NOMO-1 treated with dmso at 0.1 percent for 144 hours (cell line): ENCODE measurements around the gene XAGE3.
"Not testable (repeated sequence)": the region's sequence is repeated elsewhere in the genome, so short reads cannot be mapped to it uniquely, and the experiment has no call there.

Source experiments
- DNase-seq: peaks from one replicate; lab custom pipeline; 2025; ENCODE audit not compliant: unreplicated experiment; lab: John Stamatoyannopoulos, UW

Gene XAGE3

GRCh38 chrX:52843619-52844018 lies 24.3 kb downstream of the XAGE3 start:
- DNase-seq = not testable (repeated sequence)

- DNase-seq = no peak
Measured at GRCh38 chrX:52839137-52839536, 28.7 kb downstream of the XAGE3 start.

GRCh38 chrX:52830551-52830950 lies 37.3 kb downstream of the XAGE3 start:
- no peak for DNase-seq

GRCh38 chrX:52824608-52825007 lies 43.3 kb downstream of the XAGE3 start:
- no peak for DNase-seq

GRCh38 chrX:52821079-52821760 lies 46.7 kb downstream of the XAGE3 start:
- DNase-seq = no peak

GRCh38 chrX:52819788-52820187 lies 48.1 kb downstream of the XAGE3 start:
- no peak for DNase-seq
